HG02571 (cell line): ENCODE data around the gene OSBPL10.
"Not testable (repeated sequence)": the region's sequence is repeated elsewhere in the genome, so short reads cannot be mapped to it uniquely, and the experiment has no call there.

ENCODE experiments used
- ATAC-seq: cut with Tn5 transposase; IDR thresholded peaks from one replicate; pipeline ENCODE4 v1.9.1; 2021; ENCODE audit warnings: mild to moderate bottlenecking, moderate library complexity; ENCODE audit not compliant: unreplicated experiment

The OSBPL10 gene

DNA sequence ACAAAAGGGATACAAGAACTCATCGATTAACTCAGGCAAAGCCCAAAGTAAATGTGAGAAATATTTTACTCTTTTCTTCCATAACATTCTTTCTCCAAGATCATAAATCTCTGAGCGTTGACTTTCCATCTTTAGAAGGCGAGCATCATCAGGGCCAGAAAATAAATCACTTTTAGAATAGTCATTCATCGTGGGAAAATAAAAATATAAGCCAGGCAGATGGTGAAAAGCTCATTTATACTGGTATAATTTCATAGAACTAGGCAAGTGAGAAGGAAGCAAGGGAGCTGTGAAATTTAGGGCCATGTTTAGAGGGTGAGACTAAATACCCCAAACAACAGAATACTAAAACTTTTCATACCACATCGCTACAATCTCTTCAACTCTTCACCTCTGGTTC lies 257.4 kb downstream of the OSBPL10 start:
- no peak for ATAC-seq

- no peak for ATAC-seq
Measured at GRCh38 chr3:31721676-31722075, 259.4 kb downstream of the OSBPL10 start.

DNA sequence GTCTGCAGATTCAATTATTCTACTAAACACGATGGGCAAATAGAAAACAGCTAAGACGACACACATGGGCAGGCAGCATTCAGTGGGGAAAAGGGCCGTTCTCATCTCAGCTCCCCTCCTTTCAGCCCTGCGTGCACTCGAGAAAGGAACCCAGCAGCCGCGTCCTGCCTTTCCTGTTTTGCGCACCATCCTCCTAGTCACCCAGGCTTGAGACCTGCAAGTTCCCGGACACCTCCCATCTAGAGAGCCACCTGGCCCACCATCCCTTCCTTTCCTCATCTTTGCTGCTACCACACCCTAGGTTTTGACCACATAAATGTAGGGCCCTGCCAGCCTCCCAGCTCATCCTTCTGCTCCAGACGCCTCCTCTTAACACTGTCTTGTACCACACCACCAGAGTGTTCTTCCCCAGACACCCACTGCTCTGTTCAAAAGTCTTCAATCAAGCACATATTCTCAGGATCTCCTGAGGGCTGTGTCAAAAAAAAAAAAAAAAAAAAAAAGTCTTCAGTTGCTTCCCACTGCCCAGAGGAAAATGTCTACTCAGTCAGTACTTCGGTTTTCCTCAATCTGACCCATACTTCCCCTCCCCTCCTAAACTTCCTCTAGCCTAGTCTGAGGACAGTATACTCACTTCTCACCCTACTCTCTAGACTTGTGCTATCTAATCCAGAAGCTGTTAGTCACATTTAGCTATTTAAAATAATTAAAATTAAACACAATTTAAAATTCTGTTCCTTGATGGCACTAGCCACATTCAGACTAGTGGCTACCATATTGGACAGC lies 266.4 kb downstream of the OSBPL10 start:
- ATAC-seq, result no peak

DNA sequence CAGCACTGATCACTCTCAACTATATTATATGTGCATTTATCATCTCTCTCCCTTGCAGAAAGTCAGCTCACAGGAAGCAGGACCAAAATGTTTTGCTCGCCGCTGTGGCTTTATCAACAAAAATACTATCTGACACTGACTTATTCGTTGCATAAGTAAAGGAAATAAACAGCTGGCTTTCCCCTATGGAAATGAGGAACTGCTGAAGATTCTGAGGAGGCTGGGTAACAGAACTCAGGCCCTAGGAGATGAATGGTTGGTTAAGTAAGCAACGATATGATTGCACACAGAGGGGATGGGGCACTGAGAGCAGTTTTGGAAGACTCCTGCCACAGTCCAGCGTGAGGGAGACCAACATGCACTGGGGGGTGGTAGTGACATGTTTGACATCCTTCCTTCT lies 267.2 kb downstream of the OSBPL10 start:
- no peak for ATAC-seq

GRCh38 chr3:31710123-31710803 lies 270.8 kb downstream of the OSBPL10 start:
- no peak for ATAC-seq

DNA sequence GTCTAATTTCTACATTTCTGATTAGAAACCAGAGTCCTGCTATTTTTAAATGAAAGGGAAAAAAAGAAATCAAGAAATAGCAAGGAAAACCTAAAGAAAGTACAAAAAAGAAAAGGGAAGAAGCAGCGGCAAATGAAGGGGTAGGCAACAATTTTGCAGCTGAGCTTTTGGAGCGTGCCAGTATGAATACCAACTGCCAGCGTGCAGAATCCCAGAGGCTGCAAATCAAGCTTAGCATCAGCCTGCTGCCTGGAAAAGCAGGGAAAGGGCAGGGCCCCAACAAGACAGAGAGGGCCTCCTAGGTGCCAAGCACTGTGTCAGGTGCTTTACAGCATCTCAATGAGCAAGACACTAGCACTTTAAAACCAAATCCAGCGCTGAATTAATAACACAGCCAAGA lies 271.5 kb downstream of the OSBPL10 start:
- ATAC-seq, result no peak

DNA sequence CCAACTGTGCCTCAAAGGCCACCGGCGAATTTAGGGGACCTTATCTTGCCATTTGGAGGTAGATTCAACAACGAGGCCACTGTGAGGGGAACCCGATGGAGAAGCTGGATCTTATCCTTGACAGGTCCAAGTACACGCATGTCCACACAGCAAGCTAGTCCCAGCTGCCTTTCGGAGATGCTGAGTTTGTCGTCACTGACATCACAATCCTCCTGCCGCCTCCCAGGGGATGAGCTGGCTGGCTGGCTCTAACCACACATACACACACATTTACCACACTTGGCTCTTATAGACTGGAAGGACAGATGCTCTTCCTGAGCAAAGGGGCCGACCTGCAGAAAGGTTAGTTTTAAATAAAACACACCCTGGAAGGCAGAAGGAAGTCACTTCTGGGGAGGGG lies 272.1 kb downstream of the OSBPL10 start:
- no peak for ATAC-seq

DNA sequence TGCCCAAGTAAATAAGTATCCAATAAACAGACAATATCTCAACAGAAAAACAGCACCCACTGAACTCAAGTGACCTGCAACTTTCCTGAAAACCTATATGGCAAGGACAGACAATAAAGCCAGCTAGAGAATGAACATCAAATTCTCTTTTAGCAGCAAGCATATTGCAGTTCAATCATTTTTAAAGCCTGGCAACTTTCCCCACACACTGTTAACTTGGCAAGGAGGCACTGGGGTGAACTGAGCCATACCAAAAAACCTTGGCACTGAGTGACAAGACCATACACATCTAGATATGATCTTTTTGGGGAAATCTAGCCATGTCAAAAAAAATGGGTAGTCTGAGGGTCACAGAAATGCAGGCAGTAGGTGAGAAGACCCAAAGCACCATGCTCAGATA lies 273.8 kb downstream of the OSBPL10 start:
- ATAC-seq, result no peak

- no peak for ATAC-seq
Measured at GRCh38 chr3:31705736-31706135, 275.3 kb downstream of the OSBPL10 start.

- ATAC-seq, result no peak
Measured at GRCh38 chr3:31704591-31705179, 276.4 kb downstream of the OSBPL10 start.

- ATAC-seq, result no peak
Measured at GRCh38 chr3:31704156-31704555, 276.9 kb downstream of the OSBPL10 start.

- ATAC-seq, result no peak
Measured at GRCh38 chr3:31701286-31701685, 279.8 kb downstream of the OSBPL10 start.

DNA sequence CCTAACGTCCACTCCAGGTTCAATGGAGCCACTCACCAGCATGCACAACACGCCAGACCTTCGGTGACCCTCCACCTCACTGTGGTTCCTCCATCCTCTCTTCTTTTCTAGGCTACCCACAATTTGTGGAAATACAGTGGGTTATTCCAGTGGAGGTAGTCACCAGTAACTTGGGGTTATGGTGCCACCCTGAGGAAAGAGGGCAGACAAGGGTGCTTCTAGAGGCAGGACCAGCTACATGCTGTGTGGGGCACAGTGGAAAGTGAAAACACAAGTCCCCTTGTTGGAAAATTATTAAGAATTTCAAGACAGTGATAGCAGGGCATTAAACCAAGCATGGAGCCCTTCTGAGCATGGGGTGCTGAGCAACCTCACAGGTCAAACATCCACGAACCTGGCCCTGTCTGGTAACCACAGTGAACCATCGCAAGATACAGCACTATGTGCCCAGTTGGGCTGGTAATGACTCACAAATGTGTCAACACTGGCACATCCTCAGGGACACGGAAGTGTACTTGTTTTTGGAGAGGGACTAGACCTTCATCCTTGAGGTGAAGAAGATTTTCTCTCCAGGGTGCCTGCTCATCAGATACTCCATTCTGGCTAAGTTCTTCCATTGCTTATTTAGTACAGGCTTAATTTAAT lies 281.6 kb downstream of the OSBPL10 start:
- ATAC-seq, result no peak

GRCh38 chr3:31696815-31697548 lies 284.1 kb downstream of the OSBPL10 start:
- ATAC-seq, result no peak

- ATAC-seq, result no peak
Measured at GRCh38 chr3:31696009-31696297, 285.1 kb downstream of the OSBPL10 start.

- no peak for ATAC-seq
Measured at GRCh38 chr3:31695280-31696008, 285.6 kb downstream of the OSBPL10 start.

DNA sequence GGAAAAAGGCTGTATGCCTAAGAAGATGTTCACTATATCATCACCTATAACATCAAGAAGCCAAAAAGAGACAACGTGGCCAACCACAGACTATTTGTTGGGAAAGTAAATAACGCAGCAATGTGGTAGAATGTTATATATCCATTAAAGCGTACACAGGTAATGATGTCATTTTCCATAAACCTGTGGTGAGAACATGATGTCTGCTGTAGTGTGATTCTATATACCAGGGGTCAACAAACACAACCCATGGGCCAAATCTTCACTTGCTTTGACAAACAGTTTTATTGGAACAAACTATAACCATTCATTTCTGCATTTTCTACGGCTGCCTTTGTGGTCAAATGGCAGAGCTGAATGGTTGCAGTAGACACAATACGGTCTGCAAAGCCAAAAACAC lies 287.7 kb downstream of the OSBPL10 start:
- ATAC-seq, result no peak

- no peak for ATAC-seq
Measured at GRCh38 chr3:31692751-31693150, 288.3 kb downstream of the OSBPL10 start.

- ATAC-seq, result no peak
Measured at GRCh38 chr3:31690771-31691170, 290.3 kb downstream of the OSBPL10 start.

GRCh38 chr3:31689523-31689922 lies 291.5 kb downstream of the OSBPL10 start:
- ATAC-seq, result not testable (repeated sequence)
